HG03064 (cell line): ENCODE data around the gene NTF4.
"Not testable (repeated sequence)": the region's sequence is repeated elsewhere in the genome, so short reads cannot be mapped to it uniquely, and the experiment has no call there.

Experiments
- ATAC-seq: cut with Tn5 transposase; IDR thresholded peaks from one replicate; pipeline ENCODE4 v1.9.1; 2021; ENCODE audit warnings: low read depth; ENCODE audit not compliant: unreplicated experiment

NTF4 gene

DNA sequence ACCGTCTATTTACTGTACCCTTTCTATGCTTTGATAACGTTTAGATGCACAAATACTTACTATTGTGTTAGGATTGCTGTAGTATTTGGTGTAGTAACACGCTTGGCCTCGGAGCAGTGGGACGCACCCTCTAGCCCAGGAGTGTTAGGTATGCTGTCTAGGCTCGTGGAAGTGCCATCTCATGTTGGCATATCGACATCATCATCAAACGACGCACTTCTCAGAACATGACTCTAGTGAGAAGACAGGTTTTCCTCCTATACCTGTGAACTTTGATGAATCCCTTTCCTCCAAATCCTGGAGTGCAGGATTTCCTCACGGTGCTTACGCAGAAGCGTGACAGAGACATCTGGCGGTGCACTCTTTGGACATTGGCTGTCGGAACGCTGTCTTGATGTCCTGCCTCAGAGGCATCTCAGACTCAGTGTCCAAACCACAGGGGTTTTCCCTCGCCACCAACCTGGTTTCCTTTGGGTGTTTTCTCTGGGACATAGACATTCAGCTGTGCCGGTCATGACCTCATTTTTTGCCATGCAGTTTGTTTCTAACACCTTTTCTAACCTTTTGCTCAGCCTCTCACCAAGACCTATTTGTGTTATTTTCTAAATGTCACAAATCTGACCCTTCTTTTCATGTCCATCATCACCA is 26.9 kb upstream of the NTF4 start:
- no peak for ATAC-seq

DNA sequence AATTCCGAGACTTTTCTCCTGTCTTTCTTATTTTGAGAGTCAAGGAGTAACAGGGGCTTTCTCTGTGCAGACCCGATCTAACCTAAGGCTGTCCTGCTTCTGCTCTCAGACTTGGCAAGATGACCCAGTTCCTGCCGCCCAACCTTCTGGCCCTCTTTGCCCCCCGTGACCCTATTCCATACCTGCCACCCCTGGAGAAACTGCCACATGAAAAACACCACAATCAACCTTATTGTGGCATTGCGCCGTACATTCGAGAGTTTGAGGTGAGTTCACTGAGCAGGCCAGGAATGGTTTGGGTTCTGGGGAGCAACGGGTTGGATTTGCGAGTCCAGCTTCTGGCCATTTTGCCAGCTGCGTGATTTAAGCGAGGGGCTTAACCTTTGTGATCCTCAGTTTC is 21.7 kb upstream of the NTF4 start:
- ATAC-seq: no peak

DNA sequence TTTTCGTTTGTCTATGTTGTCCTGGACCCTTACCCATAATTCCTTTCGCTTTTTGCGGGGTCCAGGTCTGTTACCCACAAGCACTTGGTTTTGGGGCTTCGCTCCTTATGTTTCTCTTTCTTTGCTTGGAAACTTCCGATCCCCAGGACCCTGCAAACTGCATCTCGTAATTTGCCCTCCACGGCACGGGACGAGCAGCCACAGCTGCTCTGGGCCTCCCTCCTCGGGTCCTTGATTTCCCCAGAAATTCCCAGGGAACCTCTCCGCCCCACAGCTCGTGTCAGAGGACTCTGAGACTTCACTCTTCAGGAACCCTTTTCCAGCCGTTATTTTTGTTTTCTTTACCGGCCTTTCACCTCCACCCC is 21.2 kb upstream of the NTF4 start:
- no peak for ATAC-seq

DNA sequence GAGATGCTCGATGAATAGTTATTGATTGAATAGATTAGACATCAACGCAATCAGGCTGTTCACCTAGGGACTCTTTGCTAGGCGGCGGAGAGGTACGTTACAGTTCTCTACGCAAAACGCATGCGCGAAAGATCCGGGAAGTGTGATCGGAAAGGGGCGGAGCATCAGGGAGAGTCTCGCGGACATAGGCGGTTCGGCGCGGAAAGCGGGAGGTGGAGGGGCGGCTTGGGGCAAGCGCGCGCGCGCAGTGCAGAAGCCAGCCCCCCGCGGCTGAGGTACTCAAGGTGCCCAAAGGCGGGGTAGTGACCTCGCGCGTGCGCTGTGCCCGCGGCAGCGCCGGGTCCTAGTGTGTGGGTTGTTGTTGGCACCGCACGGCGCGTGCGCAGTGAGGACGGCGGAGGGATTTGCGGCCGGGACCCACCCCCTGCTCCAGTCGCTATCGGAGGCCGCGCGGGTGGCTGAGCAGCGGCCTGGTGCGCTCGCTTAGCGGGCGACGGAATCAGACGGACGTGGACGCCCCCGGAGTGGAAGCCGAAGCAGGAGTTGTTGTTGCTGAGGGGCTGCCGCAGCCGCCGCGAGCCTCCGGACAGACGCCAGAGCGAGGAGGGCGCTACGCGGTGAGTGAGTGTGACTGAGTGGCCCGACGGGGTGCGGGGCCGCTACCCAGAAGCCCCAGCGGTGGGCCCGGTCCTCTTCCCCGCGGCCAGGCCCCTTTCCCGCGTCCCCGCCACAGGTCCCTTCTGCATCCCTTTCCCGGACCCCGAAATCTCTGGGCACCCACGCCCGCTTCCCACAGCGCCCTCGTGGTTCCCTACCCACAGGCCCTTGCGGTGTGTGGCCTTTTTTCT is 20.6 kb upstream of the NTF4 start, which contains the start of gene SNRNP70:
TSS of gene SNRNP70 (plus strand) at position 432 of the 848 bp plus-strand sequence. CDS start 964 bp downstream, outside the sequence.
- peak; percentile 83 for ATAC-seq

DNA sequence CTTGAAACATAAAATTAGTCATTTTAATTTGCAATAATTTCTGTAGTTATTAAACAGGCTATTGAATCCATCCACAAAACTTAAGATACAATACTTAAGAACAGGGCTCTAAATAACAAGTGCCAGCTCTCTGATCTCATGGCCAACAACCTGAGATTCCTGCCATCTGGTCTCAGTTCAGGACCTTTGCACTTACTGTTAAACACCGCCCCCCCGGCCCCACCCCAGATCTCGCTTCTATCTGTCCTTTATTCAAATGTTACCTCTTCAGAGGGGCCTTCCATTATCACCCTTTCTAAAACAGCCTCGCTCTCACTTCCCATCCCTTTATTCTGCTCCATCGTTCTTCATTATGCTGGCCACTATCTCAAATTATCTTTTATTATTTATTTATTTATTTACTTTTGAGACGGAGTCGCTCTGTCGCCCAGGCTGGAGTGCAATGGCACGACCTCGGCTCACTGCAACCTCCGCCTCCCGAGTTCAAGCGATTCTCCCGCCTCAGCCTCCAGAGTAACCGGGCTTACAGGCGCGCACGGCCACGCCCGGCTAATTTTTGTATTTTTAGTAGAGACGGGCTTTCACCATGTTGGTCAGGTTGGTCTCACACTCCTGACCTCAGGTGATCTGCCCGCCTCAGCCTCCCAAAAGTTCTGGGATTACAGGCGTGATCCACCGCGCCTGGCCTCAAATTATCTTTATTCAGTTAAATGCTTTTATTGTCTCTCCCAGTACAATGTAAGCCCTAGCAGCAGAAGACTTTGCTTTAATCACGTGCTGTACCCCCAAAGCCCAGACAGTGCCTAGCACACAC is 19.8 kb upstream of the NTF4 start:
- no peak for ATAC-seq

DNA sequence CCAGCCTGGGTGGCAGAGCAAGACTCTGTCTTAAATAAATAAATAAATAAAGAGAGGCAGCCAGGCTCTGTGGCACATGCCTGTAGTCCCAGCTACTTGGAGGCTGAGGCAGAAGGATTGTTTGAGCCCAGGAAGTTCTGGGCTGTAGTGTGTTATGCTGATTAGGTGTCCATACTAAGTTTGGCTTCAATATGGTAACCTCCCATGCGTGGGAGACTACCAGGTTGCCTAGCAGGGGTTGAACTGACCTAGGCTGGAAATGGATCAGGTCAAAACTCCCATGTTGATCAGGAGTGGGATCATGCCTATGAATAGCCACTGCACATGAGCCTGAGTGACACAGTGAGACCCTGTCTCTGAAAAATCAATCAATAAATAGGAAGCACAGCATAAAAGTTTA is 16.7 kb upstream of the NTF4 start:
- ATAC-seq: no peak

DNA sequence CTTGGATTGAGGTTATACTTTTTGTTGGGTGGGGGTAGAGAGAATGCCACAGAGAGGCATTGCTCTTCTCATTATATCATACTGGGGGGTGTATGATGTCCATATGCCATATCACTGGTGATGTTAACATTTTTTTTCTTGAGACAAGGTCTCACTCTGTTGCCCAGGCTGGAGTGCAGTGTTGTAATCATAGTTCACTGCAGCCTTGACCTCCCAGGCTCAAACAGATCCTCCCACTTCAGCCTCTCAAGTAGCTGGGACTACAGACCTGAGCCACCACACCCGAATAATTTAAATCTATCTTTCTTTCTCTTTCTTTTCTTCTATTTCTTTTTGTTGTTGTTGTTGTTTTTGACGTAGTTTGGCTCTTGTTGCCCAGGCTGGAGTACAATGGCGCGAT is 15.8 kb upstream of the NTF4 start:
- ATAC-seq: no peak

DNA sequence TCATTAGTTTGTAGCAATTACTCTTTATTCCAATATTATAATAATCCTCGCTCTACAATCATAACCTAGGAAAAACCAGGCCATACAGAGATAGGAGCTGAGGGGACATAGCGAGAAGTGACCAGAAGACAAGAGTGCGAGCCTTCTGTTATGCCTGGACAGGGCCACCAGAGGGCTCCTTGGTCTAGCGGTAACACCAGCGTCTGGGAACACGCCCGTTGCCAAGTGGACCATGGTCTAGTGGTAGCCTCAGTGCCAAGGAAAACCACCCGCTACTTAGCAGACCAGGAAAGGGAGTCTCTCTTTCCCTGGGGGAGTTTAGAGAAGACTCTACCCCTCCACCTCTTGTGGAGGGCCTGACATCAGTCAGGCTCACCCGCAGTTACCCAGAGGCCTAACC is 10.3 kb upstream of the NTF4 start:
- ATAC-seq: not testable (repeated sequence)

DNA sequence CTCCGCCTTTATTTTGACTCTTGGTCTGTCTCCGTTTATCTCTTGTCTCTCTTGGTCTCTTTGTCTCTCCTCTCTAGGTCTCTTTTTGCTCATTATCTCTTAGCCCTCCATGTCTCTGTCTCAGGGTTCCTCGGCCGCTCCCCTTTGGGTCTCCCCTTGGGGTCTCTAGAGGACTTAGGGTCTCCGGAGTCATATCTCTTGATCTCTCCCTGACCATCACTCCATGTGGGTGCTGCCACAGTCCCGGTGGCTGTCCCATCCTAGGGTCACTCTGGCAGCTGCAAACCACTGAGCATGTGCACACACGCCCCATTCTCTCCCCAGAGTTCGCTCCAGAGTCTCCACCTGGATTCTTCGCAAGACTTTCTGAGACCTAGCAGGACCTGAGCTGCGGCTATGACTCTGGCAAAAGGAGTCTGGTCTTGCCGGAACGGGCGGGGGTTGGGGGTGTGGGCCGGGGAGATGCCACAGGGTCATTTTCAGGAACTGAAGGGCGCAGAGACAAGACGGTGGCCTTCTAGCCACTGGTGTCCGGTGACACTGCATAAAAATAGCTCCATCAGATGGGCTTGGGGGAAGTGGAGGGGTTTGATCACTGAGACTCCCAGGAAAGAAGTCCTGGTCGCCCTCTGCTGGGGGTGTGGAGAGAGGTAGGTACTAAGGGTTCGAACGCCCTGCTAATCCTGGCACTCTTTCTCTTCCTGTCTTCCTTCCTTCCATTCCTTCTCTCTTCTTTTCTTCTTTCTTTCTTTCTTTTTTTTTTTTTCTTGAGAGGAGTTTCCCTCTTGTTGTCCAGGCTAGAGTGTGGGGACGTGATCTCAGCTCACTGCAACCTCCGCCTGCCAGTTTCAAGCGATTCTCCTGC is 9.1 kb upstream of the NTF4 start:
- no peak for ATAC-seq

DNA sequence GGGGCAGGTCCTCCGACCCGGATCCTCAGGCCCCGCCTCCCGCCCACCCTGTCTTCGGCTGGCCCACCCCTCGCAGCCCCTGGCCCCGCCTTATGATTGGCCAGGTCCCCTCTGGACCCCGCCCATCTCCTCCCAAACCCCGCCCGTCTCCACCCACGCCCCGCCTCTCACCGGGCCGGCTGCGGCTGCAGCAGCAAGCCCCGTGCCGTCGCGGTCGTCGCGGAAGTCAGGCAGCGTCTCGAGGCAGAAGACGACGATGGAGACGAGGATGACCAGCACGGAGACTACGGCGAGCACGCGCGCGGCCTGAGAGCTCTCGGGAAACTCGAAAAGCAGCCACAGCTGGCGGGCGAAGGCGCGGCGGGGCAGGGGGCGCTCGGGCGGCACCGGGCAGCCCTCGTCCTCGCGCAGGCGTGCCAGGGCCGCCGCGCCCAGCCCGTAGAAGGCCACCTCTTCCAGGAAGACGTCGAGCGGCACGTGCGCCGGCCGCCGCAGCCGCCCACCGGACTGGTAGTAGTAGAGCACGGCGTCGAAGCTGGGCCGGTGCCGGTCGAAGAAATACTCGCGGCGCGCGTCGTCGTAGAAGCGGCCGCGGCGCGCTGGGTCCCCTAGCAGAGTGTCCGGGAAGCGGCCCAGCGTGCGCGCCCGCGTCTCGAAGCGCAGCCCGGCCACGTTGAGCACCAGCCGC is 7.4 kb upstream of the NTF4 start:
- no peak for ATAC-seq

DNA sequence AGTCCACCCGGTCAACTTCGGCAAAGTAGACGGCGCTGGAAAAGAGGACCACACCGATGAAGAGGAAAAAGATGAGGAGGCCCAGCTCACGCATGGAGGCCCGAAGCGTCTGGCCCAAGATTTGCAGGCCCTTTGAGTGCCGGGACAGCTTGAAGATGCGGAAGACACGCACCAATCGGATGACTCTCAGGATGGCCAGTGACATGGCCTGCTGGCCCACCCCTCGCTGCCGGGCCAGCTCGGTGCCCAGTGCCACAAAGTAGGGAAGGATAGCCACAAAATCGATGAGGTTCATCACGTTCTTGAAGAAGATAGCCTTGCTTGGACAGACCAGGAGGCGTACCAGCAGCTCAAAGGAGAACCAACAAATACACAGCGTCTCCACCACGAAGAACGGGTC is 5.8 kb upstream of the NTF4 start:
- ATAC-seq: no peak

DNA sequence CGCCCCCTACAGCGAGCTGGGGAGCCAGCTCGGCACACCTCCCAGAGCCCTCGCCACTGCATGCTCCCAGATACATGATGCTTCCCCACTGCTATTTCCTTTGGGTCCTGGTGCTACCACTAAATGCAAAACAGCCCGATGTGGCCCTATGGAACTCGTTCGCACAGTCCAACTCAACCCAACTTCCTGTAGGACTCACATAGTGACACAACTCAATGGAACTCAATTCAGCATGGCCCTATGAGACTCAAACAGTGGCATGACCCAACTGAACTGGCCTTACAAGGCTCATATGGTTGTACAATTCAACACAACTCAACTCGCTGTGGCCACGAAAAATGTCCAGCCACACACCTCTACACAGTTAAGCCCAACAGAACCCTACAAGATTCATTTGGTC is 4.4 kb upstream of the NTF4 start:
- no peak for ATAC-seq

DNA sequence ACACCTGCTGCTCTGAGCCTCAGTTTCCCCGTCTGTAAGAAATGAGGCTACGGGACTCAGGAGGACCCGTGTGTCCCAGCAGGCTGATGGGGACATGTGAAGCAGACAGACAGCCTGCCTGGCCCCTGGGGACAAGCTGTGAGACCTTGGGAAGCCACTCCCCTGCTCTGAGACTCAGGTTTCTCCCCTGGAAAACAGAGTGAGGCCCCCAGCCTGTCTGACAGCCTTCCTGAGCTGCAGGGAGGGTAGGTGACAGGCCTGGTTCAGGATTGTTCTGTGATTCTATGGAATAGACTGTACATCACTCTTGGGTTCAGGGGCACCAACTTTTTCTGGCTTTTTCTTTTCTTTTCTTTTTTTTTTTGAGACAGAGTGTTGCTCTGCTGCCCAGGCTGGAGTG is 2.9 kb upstream of the NTF4 start:
- ATAC-seq: no peak

DNA sequence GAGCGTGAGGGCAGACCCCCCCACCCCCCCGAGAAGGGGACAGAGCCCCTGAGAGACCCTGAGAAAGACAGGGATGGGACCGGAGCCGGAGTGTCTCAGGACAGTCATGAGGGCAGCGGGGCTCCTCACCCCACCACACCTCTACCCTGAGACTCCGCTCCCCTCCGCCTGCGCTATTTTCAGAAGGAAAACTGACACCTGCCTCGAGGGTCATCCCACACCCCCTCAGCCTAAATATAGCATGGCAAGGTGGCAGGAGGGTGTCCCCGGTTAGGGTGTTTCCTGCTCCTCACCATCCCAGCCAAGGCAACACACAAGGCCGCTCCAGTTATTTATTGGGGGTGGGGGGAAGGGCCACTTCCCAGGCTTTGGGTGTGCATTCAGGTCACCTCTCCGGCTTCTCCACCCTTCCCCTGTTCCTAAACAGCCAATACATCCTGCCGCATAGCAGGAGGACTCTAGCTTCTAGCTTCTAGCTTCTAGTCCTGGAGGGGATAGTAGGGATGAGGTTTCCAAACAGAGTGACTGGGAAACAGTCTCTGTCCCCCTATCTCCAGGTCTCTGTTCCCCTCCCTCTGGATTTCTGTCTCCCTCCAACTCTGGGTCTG is 1.4 kb upstream of the NTF4 start:
- no peak for ATAC-seq

DNA sequence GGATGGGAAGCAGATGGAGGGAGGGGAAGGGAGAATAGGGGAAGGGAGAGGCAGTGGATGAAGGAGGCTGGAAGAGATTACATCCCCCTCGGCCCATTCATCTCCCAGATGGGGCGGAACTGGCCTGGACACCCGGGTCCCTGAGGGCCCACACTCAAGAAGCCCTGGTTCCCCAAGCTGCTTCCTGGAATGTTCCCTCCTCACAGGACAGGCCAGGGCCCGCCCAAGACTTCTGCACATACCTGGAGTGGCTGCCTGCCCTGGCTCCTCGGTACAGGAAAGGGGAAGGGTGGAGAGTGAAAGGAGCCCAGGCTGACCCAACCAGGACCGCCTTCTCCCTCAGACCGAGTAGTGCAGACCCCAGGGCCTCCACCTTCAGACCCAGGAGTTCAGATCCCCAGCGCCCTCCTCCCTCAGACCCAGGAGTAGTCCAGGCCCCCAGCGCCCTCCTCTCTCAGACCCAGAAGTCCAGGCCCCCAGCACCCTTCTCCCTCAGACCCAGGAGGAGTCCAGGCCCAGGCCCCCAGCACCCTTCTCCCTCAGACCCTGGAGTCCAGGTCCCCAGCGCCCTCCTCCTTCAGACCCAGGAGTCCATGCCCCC is 489 bp downstream of the NTF4 start:
- ATAC-seq: no peak

DNA sequence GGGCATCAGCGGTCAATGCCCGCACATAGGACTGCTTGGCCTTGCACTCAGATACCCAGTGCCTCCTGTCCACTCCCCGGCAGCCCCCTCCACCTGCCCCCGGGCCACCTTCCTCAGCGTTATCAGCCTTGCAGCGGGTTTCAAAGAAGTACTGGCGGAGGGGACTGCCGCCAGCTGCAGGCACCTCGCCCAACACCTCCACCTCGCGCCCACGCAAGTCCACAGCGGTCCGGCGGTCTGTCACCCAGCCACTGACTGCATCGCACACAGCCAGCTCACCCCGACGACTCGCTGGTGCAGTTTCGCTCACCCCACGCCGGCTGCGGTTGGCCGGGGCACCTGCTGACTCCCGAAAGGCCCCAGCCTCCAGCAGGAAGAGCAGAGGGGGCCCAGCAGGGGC is 3.2 kb downstream of the NTF4 start:
- ATAC-seq: no peak

DNA sequence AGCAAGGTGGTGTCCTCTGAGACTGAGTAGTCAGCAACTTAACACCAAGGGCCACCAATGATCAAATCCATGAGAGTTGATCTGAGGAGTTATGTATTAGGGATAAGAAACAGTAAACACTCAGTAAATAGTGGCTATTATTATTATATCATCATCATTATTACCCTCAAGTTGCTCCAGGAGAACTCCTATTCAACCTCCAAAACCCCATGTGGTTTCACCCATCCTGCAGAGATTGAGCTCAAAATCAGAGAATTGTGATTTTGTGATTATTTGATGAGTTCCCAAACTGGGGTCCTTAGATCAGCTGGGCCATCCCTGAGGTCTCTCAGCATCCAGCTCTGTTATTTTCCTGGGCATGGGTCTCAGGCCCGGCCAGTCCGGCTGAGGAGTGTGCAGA is 3.6 kb downstream of the NTF4 start:
- ATAC-seq: no peak

DNA sequence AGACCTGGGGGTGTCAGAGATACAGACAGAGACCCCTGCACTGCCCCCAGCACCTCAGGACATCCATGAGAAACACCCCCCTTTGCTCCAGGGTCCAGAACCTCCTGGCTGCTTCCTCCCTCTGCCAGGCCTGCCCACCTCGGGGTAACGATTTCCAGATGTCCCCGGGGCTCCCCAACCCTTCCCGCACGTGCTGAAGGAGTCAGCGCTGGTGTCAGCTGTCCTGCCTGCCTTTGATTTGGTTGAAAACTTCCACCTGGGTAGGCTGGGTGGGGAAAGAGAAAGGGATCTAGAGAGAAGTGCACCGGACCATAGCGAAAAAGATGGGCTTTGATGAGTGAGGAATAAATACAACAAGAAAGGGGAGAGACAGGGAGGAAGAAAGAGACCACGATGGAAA is 5.6 kb downstream of the NTF4 start:
- no peak for ATAC-seq

DNA sequence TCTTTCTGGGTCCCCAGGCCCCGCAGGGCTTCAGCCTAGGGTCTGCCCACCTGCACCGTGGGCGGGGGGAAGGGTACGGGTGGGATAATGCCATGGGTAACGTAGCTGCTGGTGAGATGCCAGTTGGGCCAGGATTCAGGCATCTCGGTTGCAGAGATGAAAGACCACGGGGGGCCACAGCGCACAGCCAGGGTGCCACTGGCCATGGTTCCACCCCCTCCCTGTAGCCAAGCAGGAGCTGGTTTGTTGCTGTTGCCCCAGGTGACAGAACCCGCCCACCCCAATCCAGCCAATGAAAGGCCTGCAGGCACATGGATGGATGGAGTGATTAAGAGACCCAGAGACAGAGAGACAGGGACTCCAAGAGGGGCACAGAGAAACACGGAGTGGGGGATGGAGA is 6.1 kb downstream of the NTF4 start:
- ATAC-seq: no peak
